Iris pigment epithelial cell (primary cell): ENCODE data around the gene ITPR2.
"Not testable (repeated sequence)": the region's sequence is repeated elsewhere in the genome, so short reads cannot be mapped to it uniquely, and the experiment has no call there.

Experiments used
- DNase-seq: peaks from one replicate; pipeline ENCODE4 v3.0.0-alpha.2; 2011; ENCODE audit warnings: low read depth

The ITPR2 gene

GRCh38 chr12:26452511-26452910, 380.5 kb downstream of the ITPR2 start:
- DNase-seq = no peak

- DNase-seq = no peak
Measured at GRCh38 chr12:26451763-26452162, 381.2 kb downstream of the ITPR2 start.

GRCh38 chr12:26445909-26446308, 387.1 kb downstream of the ITPR2 start:
- DNase-seq = no peak

- DNase-seq = no peak
Measured at GRCh38 chr12:26443309-26443708, 389.7 kb downstream of the ITPR2 start.

- DNase-seq = no peak
Measured at GRCh38 chr12:26441434-26441833, 391.6 kb downstream of the ITPR2 start.

GRCh38 chr12:26435069-26435404, 398.0 kb downstream of the ITPR2 start:
- no peak for DNase-seq

- DNase-seq = peak; percentile 68
Measured at GRCh38 chr12:26434299-26435068, 398.5 kb downstream of the ITPR2 start.

- not testable (repeated sequence) for DNase-seq
Measured at GRCh38 chr12:26433701-26434100, 399.3 kb downstream of the ITPR2 start.

GRCh38 chr12:26431211-26431610, 401.8 kb downstream of the ITPR2 start:
- no peak for DNase-seq

GRCh38 chr12:26430596-26430995, 402.4 kb downstream of the ITPR2 start:
- DNase-seq = not testable (repeated sequence)

GRCh38 chr12:26429070-26429691, 403.8 kb downstream of the ITPR2 start:
- DNase-seq = no peak

GRCh38 chr12:26428420-26428819, 404.6 kb downstream of the ITPR2 start:
- peak; percentile 36 for DNase-seq

GRCh38 chr12:26426652-26427051, 406.3 kb downstream of the ITPR2 start:
- DNase-seq = no peak

- DNase-seq = peak; percentile 15
Measured at GRCh38 chr12:26425587-26426260, 407.3 kb downstream of the ITPR2 start.

GRCh38 chr12:26422839-26423398, 410.1 kb downstream of the ITPR2 start:
- no peak for DNase-seq

GRCh38 chr12:26416550-26416949, 416.4 kb downstream of the ITPR2 start:
- no peak for DNase-seq

GRCh38 chr12:26410689-26411088, 422.3 kb downstream of the ITPR2 start:
- no peak for DNase-seq

GRCh38 chr12:26406813-26407212, 426.2 kb downstream of the ITPR2 start:
- DNase-seq = no peak

- no peak for DNase-seq
Measured at GRCh38 chr12:26406391-26406790, 426.6 kb downstream of the ITPR2 start.

- DNase-seq = no peak
Measured at GRCh38 chr12:26403601-26404000, 429.4 kb downstream of the ITPR2 start.

- DNase-seq = peak; percentile 3
Measured at GRCh38 chr12:26402648-26403047, 430.3 kb downstream of the ITPR2 start.

GRCh38 chr12:26401874-26402273, 431.1 kb downstream of the ITPR2 start:
- no peak for DNase-seq

- no peak for DNase-seq
Measured at GRCh38 chr12:26400627-26401026, 432.4 kb downstream of the ITPR2 start.
